HCT116 (cell line): ENCODE results near the gene NANOS1. TPM values are rescaled to one million over a fixed set of nuclear protein-coding genes. Genes with fewer than 3 reads are reported as not detected.

Experiments
- ATAC-seq: fragments of 200-7000 bp; cut with Tn5 transposase; 2 replicates; pipeline ENCODE4 v1.9.1; 2020; ENCODE audit warnings: mild to moderate bottlenecking, moderate library complexity
- BruUV-seq: library from RNA; stranded (reverse); fragments of 400-500 nt; replicated peaks from 2 replicates; lab custom pipeline; 2021; lab: Mats Ljungman, UMichigan
- CTCF ChIA-PET: fragments of 300-600 bp; sonication (Branson Sonifier 250); formaldehyde crosslinking; loops from one replicate; lab custom pipeline; 2021; ENCODE audit warnings: antibody characterized with exemption; lab: Charles Lee
- POLR2A ChIA-PET: fragments of 300-600, 350-600 bp; sonication (Branson Sonifier 250); formaldehyde crosslinking; loops from one replicate; lab custom pipeline; 2021; ENCODE audit warnings: antibody characterized with exemption; lab: Charles Lee
- RAD21 ChIA-PET, 2 experiments: fragments of 300-600 bp; sonication (Branson Sonifier 250); formaldehyde crosslinking; loops; one replicate each; lab custom pipeline; 2023; ENCODE audit warnings: low total read pairs in 2 of 2; ENCODE audit not compliant: uncharacterized antibody in 2 of 2, unreplicated experiment in 2 of 2, low non-redundant PET in 1 of 2; lab: Charles Lee
- DNase-seq: peaks from one replicate; pipeline ENCODE4 v3.0.0-alpha.2; 2010; ENCODE audit warnings: low read depth, low spot score
- H2AFZ ChIP-seq: fragments of 200-600 bp; shearing (Covaris generic), sonication (generic); 2 replicates; pipeline ENCODE4 v1.6.1; 2017; ENCODE audit warnings: low read depth, mixed run types, mixed read lengths, antibody characterized with exemption, low read length; ENCODE audit not compliant: poor library complexity, severe bottlenecking
- H3K27ac ChIP-seq: 2 replicates; pipeline ENCODE4 v1.5.1; 2012; ENCODE audit warnings: low read depth, low read length
- H3K27me3 ChIP-seq: fragments of 200-600 bp; sonication (generic); 2 replicates; pipeline ENCODE4 v1.6.1; 2016; ENCODE audit warnings: mixed run types, low read length, mixed read lengths; ENCODE audit not compliant: insufficient read depth
- H3K36me3 ChIP-seq, 2 experiments: fragments of 200-500 bp in 1 of 2; fragments of 200-600 bp in 1 of 2; sonication (Bioruptor generic) in 1 of 2; sonication (generic) in 1 of 2; 2 replicates each; pipeline versions ENCODE4 v1.5.1 to v1.6.1; 2014 to 2016; ENCODE audit warnings: low read length in 2 of 2, inconsistent platforms in 1 of 2, mixed read lengths in 1 of 2, mixed run types in 1 of 2; ENCODE audit not compliant: insufficient read depth in 2 of 2, control insufficient read depth in 1 of 2
- H3K4me1 ChIP-seq, 2 experiments: fragments of 200-600 bp in 1 of 2; sonication (generic) in 1 of 2; 2 replicates each; pipeline versions ENCODE4 v1.5.1 to v1.6.1; 2012 to 2017; ENCODE audit warnings: low read length in 2 of 2, inconsistent platforms in 1 of 2, mild to moderate bottlenecking in 1 of 2, mixed read lengths in 1 of 2, mixed run types in 1 of 2, moderate library complexity in 1 of 2; ENCODE audit not compliant: insufficient read depth in 2 of 2, control insufficient read depth in 1 of 2
- H3K4me2 ChIP-seq: fragments of 200-600 bp; sonication (generic); 2 replicates; pipeline ENCODE4 v1.6.1; 2017; ENCODE audit warnings: mixed run types, low read length, mixed read lengths
- H3K4me3 ChIP-seq, 2 experiments: fragments of 200-600 bp in 1 of 2; sonication (generic) in 1 of 2; replicated peaks in 1 of 2; 2 replicates each; pipeline ENCODE4 v1.5.1; 2011 to 2016; ENCODE audit warnings: low read length in 2 of 2, control low read depth in 1 of 2, low read depth in 1 of 2, mild to moderate bottlenecking in 1 of 2, mixed read lengths in 1 of 2, mixed run types in 1 of 2
- H3K79me2 ChIP-seq: fragments of 200-600 bp; sonication (generic); 2 replicates; pipeline ENCODE4 v1.6.1; 2017; ENCODE audit warnings: mild to moderate bottlenecking, mixed run types, low read length, moderate library complexity, mixed read lengths; ENCODE audit not compliant: insufficient read depth
- H3K9ac ChIP-seq: fragments of 200-600 bp; sonication (generic); 2 replicates; pipeline ENCODE4 v1.6.1; 2016; ENCODE audit warnings: low read length, mixed read lengths
- H3K9me2 ChIP-seq: fragments of 200-600 bp; sonication (generic), shearing (Covaris generic); 2 replicates; pipeline ENCODE4 v1.6.1; 2017; ENCODE audit warnings: mixed run types, mild to moderate bottlenecking, moderate library complexity; ENCODE audit not compliant: insufficient read depth
- H3K9me3 ChIP-seq, 2 experiments: fragments of 200-500 bp in 1 of 2; fragments of 200-600 bp in 1 of 2; sonication (Bioruptor generic) in 1 of 2; sonication (generic) in 1 of 2; 2 replicates each; pipeline ENCODE4 v1.6.1; 2014 to 2017; ENCODE audit warnings: low read length in 2 of 2, mixed read lengths in 2 of 2, inconsistent platforms in 1 of 2, low read depth in 1 of 2, mild to moderate bottlenecking in 1 of 2, mixed run types in 1 of 2, moderate library complexity in 1 of 2; ENCODE audit not compliant: control insufficient read depth in 1 of 2, insufficient read depth in 1 of 2
- H4K20me1 ChIP-seq: fragments of 200-600 bp; sonication (generic), shearing (Covaris generic); 2 replicates; pipeline ENCODE4 v1.6.1; 2017; ENCODE audit warnings: mixed run types, mild to moderate bottlenecking, moderate library complexity; ENCODE audit not compliant: insufficient read depth
- ATF3 ChIP-seq: IDR thresholded peaks from 2 replicates; pipeline ENCODE4 v1.6.1; 2012
- CBX3 ChIP-seq: IDR thresholded peaks from 2 replicates; pipeline ENCODE4 v1.6.1; 2012; ENCODE audit warnings: low read depth
- CEBPB ChIP-seq: IDR thresholded peaks from 2 replicates; pipeline ENCODE4 v1.6.1; 2012; ENCODE audit warnings: low read depth
- CTCF ChIP-seq, 3 experiments: fragments of 200-600 bp in 1 of 3; sonication (generic) in 1 of 3; IDR thresholded peaks in 2 of 3; conservative IDR thresholded peaks in 1 of 3; 2 replicates each; pipeline ENCODE4 v1.5.1; 2012 to 2017; ENCODE audit warnings: low read depth in 2 of 3, low read length in 2 of 3, antibody characterized with exemption in 1 of 3, borderline replicate concordance in 1 of 3, control low read depth in 1 of 3, mild to moderate bottlenecking in 1 of 3, mixed read lengths in 1 of 3, mixed run types in 1 of 3, moderate library complexity in 1 of 3; ENCODE audit not compliant: insufficient read depth in 1 of 3
- ELF1 ChIP-seq: IDR thresholded peaks from 2 replicates; pipeline ENCODE4 v1.6.1; 2012; ENCODE audit warnings: low read depth, borderline replicate concordance
- EZH2 ChIP-seq: fragments of 200-600 bp; sonication (generic); IDR thresholded peaks from 2 replicates; pipeline ENCODE4 v1.6.1; 2017; ENCODE audit warnings: antibody characterized with exemption, mixed run types
- FOSL1 ChIP-seq: IDR thresholded peaks from 2 replicates; pipeline ENCODE4 v1.6.1; 2012; ENCODE audit warnings: low read depth
- POLR2AphosphoS5 ChIP-seq: IDR thresholded peaks from 2 replicates; pipeline ENCODE4 v1.6.1; 2011; ENCODE audit warnings: mild to moderate bottlenecking, low read depth, low read length, moderate library complexity
- RAD21 ChIP-seq: IDR thresholded peaks from 2 replicates; pipeline ENCODE4 v1.6.1; 2012; ENCODE audit warnings: low read depth, mild to moderate bottlenecking
- REST ChIP-seq: IDR thresholded peaks from 2 replicates; pipeline ENCODE4 v1.6.1; 2012; ENCODE audit warnings: low read depth
- SIN3A ChIP-seq: IDR thresholded peaks from 2 replicates; pipeline ENCODE4 v1.6.1; 2012; ENCODE audit warnings: low read depth
- SRF ChIP-seq: IDR thresholded peaks from 2 replicates; pipeline ENCODE4 v1.6.1; 2012; ENCODE audit warnings: low read depth
- TCF7L2 ChIP-seq: IDR thresholded peaks from 2 replicates; pipeline ENCODE4 v1.7.0; 2011; ENCODE audit warnings: borderline replicate concordance, inconsistent platforms; ENCODE audit not compliant: insufficient read depth, insufficient read length; ENCODE audit errors: extremely low read depth
- YY1 ChIP-seq: IDR thresholded peaks from 2 replicates; pipeline ENCODE4 v1.6.1; 2011; ENCODE audit warnings: low read length, low read depth, moderate library complexity, mild to moderate bottlenecking; ENCODE audit not compliant: insufficient replicate concordance; ENCODE audit errors: extremely low read depth
- ZNF274 ChIP-seq: fragments of 200-500 bp; sonication (Bioruptor generic); IDR thresholded peaks from 2 replicates; pipeline ENCODE4 v1.6.1; 2014; ENCODE audit warnings: mild to moderate bottlenecking, low read depth, low read length, inconsistent platforms
- intact Hi-C: fragments of 100-400 bp; cut with micrococcal nuclease; formaldehyde crosslinking; loops from 2 replicates; pipeline ENCODE4 v1.10.0; 2022
- total RNA-seq: library from RNA; stranded (reverse); gene quantifications from one replicate; pipeline ENCODE4 v1.2.1, GENCODE V29; 2021; ENCODE audit not compliant: unreplicated experiment
- TF ChIP-seq, protein P1 (sequence below): IDR thresholded peaks from 2 replicates; pipeline ENCODE4 v1.6.1; 2012

Gene NANOS1
- total RNA-seq, 1 experiment from 2014 or later: 1.5 TPM

- TF ChIP-seq POLR2AphosphoS5 (no peak), TCF7L2 (no peak), SRF (no peak), SIN3A (no peak), CEBPB (no peak), ELF1 (no peak), EZH2 (no peak), ZNF274 (no peak), CBX3 (no peak), REST (no peak), FOSL1 (no peak)
- TF ChIP-seq, protein P1, sequence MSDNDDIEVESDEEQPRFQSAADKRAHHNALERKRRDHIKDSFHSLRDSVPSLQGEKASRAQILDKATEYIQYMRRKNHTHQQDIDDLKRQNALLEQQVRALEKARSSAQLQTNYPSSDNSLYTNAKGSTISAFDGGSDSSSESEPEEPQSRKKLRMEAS: no peak
- TF ChIP-seq, all 23 proteins: peak for 0
Measured at GRCh38 chr10:118980135-118980865, 49.2 kb upstream of the NANOS1 start (continued).

GRCh38 chr10:118980870-118981269, 48.6 kb upstream of the NANOS1 start:
- Histone ChIP-seq H3K36me3 (no peaks in the 10 kb centered on the region), H3K27ac (no peak overlapping the region), H2AFZ (no peak overlapping the region), H3K4me3 (no peak overlapping the region), H3K9me3 (no peaks in the 10 kb centered on the region), H3K4me1 (no peaks in the 10 kb centered on the region), H3K9ac (no peak overlapping the region), H4K20me1 (no peaks in the 10 kb centered on the region), H3K79me2 (no peaks in the 10 kb centered on the region), H3K4me2 (no peak overlapping the region), H3K9me2 (no peaks in the 10 kb centered on the region), H3K27me3 (no peaks in the 10 kb centered on the region)
- POLR2A ChIA-PET: no interaction called here
- RAD21 ChIA-PET: no interaction called here
- CTCF ChIA-PET: no interaction called here
- ATAC-seq: no peak
- intact Hi-C loops: no loop called here
- no peak for DNase-seq
- no TSS peak for BruUV-seq
- no peak for TF ChIP-seq CTCF (IDR thresholded peaks at IDR 0.05 in 2 of 3, conservative IDR thresholded peaks at IDR 0.05 in 1 of 3; ENCODE audit: borderline replicate concordance in 1 of 3, insufficient read depth in 1 of 3, low read depth in 2 of 3, low read length in 2 of 3)
- no peak for TF ChIP-seq RAD21
- TF ChIP-seq YY1: no peak
- TF ChIP-seq, protein P1: no peak
- TF ChIP-seq SRF: no peak
- TF ChIP-seq ATF3: no peak
